ENCODE results near the gene EDC3.
"Not testable (repeated sequence)": the region's sequence is repeated elsewhere in the genome, so short reads cannot be mapped to it uniquely, and the experiment has no call there.

Gene EDC3

GRCh38 chr15:74695597-74696397 lies at the start of gene EDC3:
TSS of gene EDC3 (minus strand) at chr15:74696024. CDS start at chr15:74675124, 20,900 bp downstream.
- in situ Hi-C loops (cut with MboI; ENCODE audit: low sequenced_read_pairs): no loop called here

- in situ Hi-C loops (cut with MboI; ENCODE audit: low sequenced_read_pairs): no loop called here
These were observed 46.6 kb upstream of the EDC3 start for GRCh38 chr15:74742422-74742821.

- in situ Hi-C loops (cut with MboI; ENCODE audit: low sequenced_read_pairs): not testable (repeated sequence)
These were observed 42.4 kb upstream of the EDC3 start for GRCh38 chr15:74738239-74738638.

- in situ Hi-C loops (cut with MboI; ENCODE audit: low sequenced_read_pairs): no loop called here
These were observed 39.5 kb upstream of the EDC3 start for GRCh38 chr15:74735305-74735704.

- in situ Hi-C loops (cut with MboI; ENCODE audit: low sequenced_read_pairs): no loop called here
These were observed 37.4 kb upstream of the EDC3 start for GRCh38 chr15:74733269-74733668.

GRCh38 chr15:74732846-74733245 lies 37.0 kb upstream of the EDC3 start:
- in situ Hi-C loops (cut with MboI; ENCODE audit: low sequenced_read_pairs): no loop called here

GRCh38 chr15:74730619-74731316 lies 34.9 kb upstream of the EDC3 start:
- in situ Hi-C loops (cut with MboI; ENCODE audit: low sequenced_read_pairs): no loop called here

GRCh38 chr15:74729372-74729771 lies 33.5 kb upstream of the EDC3 start:
- in situ Hi-C loops (cut with MboI; ENCODE audit: low sequenced_read_pairs): not testable (repeated sequence)

GRCh38 chr15:74728699-74729098 lies 32.9 kb upstream of the EDC3 start:
- in situ Hi-C loops (cut with MboI; ENCODE audit: low sequenced_read_pairs): not testable (repeated sequence)

- in situ Hi-C loops (cut with MboI; ENCODE audit: low sequenced_read_pairs): no loop called here
These were observed 31.9 kb upstream of the EDC3 start for GRCh38 chr15:74727727-74728126.

- in situ Hi-C loops (cut with MboI; ENCODE audit: low sequenced_read_pairs): no loop called here
These were observed 30.9 kb upstream of the EDC3 start for GRCh38 chr15:74726774-74727164.

GRCh38 chr15:74725845-74726773 lies 30.3 kb upstream of the EDC3 start:
- in situ Hi-C loops (cut with MboI; ENCODE audit: low sequenced_read_pairs): no loop called here

- in situ Hi-C loops (cut with MboI; ENCODE audit: low sequenced_read_pairs): no loop called here
These were observed 29.5 kb upstream of the EDC3 start, which contains the start of gene CYP1A1 for GRCh38 chr15:74725225-74725774. TSS of gene CYP1A1 (minus strand) at chr15:74725528. CDS start at chr15:74723097, 2,431 bp downstream.

- in situ Hi-C loops (cut with MboI; ENCODE audit: low sequenced_read_pairs): no loop called here
These were observed 28.9 kb upstream of the EDC3 start for GRCh38 chr15:74724570-74725224.

GRCh38 chr15:74723754-74724334 lies 28.0 kb upstream of the EDC3 start:
- in situ Hi-C loops (cut with MboI; ENCODE audit: low sequenced_read_pairs): no loop called here

GRCh38 chr15:74723187-74723586 lies 27.4 kb upstream of the EDC3 start:
- in situ Hi-C loops (cut with MboI; ENCODE audit: low sequenced_read_pairs): no loop called here

GRCh38 chr15:74722591-74722990 lies 26.8 kb upstream of the EDC3 start:
- in situ Hi-C loops (cut with MboI; ENCODE audit: low sequenced_read_pairs): no loop called here

GRCh38 chr15:74716651-74717050 lies 20.8 kb upstream of the EDC3 start:
- in situ Hi-C loops (cut with MboI; ENCODE audit: low sequenced_read_pairs): no loop called here

- in situ Hi-C loops (cut with MboI; ENCODE audit: low sequenced_read_pairs): no loop called here
These were observed 16.5 kb upstream of the EDC3 start for GRCh38 chr15:74712311-74712710.
